ENCODE measurements around the gene KCNIP3.

KCNIP3 gene

DNA sequence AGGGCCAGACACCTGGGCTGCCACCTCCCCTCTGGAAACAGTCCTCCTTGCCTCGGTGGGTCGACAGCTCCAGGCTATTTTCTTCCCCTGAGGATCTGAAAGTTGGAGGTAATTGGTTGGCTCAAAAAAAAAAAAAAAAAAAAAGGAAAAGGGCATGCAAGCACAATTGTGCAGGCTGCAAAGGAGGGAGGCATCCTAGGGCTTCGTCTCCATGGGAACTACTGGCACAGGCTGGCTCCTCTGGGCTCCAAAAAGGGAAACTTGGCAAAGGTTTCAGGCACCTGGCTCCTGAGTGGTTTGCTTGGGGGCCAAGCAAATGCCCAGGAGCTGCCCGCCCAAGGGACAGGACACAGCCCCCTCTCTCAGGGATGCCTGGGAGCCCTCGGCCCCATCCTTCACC, 1.1 kb upstream of the KCNIP3 start:
- Mint-ChIP-seq H3K27ac (no peak overlapping the region), H3K27me3 (peaks cover 6% of the 10 kb centered on the region), H3K36me3 (no peaks in the 10 kb centered on the region), H3K9me3 (peaks cover 6% of the 10 kb centered on the region), H3K4me3 (no peak overlapping the region), H3K4me1 (peaks cover 3% of the 10 kb centered on the region)
- DNase-seq (ENCODE audit: low spot score in 2 of 2) (no peak), ATAC-seq (ENCODE audit: low read depth) (no peak)

- Mint-ChIP-seq H3K27ac (no peak overlapping the region), H3K27me3 (peaks cover 6% of the 10 kb centered on the region), H3K9me3 (no peaks in the 10 kb centered on the region), H3K4me3 (no peak overlapping the region), H3K4me1 (peaks cover 3% of the 10 kb centered on the region), H3K36me3 (no peaks in the 10 kb centered on the region)
- DNase-seq (ENCODE audit: low spot score in 2 of 2), result no peak
- no peak for ATAC-seq (ENCODE audit: low read depth)
Measured at GRCh38 chr2:95297639-95298395, 670 bp downstream of the KCNIP3 start.

DNA sequence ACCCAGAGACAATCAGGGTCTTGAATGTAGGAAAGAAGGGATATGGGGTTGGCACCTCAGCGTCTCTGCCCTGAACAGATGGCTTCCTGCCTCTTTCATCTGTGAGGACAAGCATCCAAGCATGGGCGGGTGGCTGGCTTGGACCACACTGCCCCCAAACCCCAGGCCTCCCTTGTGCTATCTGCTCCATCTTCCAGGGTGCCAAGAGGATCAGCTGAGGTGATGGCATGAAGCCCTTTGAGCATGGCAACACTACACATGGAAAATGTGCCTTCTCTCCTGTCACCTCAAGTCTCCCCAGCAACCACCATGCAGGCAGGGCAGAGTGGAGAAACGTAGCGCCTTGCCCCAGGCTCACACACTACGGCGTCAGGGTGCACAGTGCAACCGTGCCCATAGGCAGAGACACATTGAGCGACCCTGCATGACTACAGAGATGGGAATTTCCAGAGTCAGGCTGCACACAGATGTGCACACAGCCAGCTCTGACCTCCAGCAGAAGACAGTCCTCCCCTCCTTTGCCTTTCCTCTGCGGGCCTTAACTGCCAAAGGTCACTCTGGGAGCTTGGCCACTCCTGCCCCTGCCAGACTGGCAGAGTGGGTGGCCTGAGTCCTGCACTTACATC, 1.5 kb downstream of the KCNIP3 start:
- no peak overlapping the region for H3K4me3 Mint-ChIP-seq
- no peaks in the 10 kb centered on the region for H3K36me3 Mint-ChIP-seq
- H3K4me1 Mint-ChIP-seq, result peaks cover 3% of the 10 kb centered on the region
- H3K27me3 Mint-ChIP-seq, result peaks cover 6% of the 10 kb centered on the region
- H3K27ac Mint-ChIP-seq, result no peak overlapping the region
- DNase-seq (ENCODE audit: low spot score in 2 of 2), result no peak
- ATAC-seq (ENCODE audit: low read depth), result no peak
- no peaks in the 10 kb centered on the region for H3K9me3 Mint-ChIP-seq

DNA sequence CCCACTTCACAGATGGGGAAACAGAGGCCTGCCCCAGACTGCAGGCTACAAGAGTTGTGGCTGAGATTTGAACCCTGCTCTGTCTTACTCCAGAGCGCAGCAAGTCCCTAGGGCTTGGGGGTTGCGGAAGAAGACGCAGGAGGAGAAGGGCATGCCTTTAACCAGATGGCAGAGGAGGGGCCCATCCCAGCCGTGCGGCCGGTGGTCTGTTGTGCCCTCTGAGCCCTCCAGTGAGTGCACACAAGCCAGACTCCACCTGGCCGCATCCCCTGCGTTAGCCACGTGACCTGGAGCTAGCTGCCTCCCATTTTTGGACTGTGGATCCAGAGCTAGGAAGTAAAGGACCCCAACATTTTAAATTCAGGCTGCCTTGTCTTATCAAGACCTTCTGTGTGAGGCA, 2.8 kb downstream of the KCNIP3 start:
- H3K27me3 Mint-ChIP-seq, result peaks cover 6% of the 10 kb centered on the region

DNA sequence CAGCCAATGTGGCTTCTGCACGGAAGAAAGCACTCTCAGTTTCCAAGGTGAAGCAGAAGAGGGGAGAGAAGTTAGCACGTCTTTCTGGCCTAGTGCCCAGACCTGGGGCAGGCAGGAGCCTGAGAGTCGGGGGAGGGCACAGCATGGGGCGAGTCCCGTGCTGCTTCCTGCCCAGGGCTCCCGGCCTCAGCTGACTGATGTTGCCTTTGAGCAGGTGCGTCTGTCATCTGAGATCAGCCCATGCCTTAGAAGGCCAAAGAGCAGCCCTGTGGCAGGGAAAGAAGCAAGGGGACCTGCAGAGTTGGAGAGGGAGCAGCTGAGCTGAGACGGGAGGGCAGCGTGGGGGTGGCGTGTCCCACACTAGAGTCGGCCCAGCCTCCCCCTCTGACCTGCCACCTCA, 3.3 kb downstream of the KCNIP3 start:
- DNase-seq (ENCODE audit: low spot score in 2 of 2) (no peak), ATAC-seq (ENCODE audit: low read depth) (no peak)
- H3K27ac Mint-ChIP-seq, result no peak overlapping the region
- H3K4me1 Mint-ChIP-seq, result peaks cover 3% of the 10 kb centered on the region
- H3K9me3 Mint-ChIP-seq, result no peaks in the 10 kb centered on the region
- no peaks in the 10 kb centered on the region for H3K36me3 Mint-ChIP-seq
- peaks cover 6% of the 10 kb centered on the region for H3K27me3 Mint-ChIP-seq
- H3K4me3 Mint-ChIP-seq, result no peak overlapping the region

More for the DNA sequence above, 2.8 kb downstream of the KCNIP3 start:
- Mint-ChIP-seq H3K4me1 (peaks cover 3% of the 10 kb centered on the region), H3K27ac (no peak overlapping the region), H3K4me3 (no peak overlapping the region), H3K36me3 (no peaks in the 10 kb centered on the region), H3K9me3 (no peaks in the 10 kb centered on the region)
- ATAC-seq (ENCODE audit: low read depth) (no peak), DNase-seq (ENCODE audit: low spot score in 2 of 2) (no peak)

GRCh38 chr2:95301186-95301585, 4.0 kb downstream of the KCNIP3 start:
- peaks cover 3% of the 10 kb centered on the region for H3K4me1 Mint-ChIP-seq
- no peaks in the 10 kb centered on the region for H3K9me3 Mint-ChIP-seq
- no peak overlapping the region for H3K27ac Mint-ChIP-seq
- DNase-seq (ENCODE audit: low spot score in 2 of 2), result no peak
- no peak overlapping the region for H3K4me3 Mint-ChIP-seq
- ATAC-seq (ENCODE audit: low read depth), result no peak
- peaks cover 6% of the 10 kb centered on the region for H3K27me3 Mint-ChIP-seq
- no peaks in the 10 kb centered on the region for H3K36me3 Mint-ChIP-seq

GRCh38 chr2:95301876-95302641, 4.9 kb downstream of the KCNIP3 start:
- H3K4me1 Mint-ChIP-seq, result peaks cover under 1% of the 10 kb centered on the region
- no peak overlapping the region for H3K27ac Mint-ChIP-seq
- H3K36me3 Mint-ChIP-seq, result no peaks in the 10 kb centered on the region
- H3K27me3 Mint-ChIP-seq, result peaks cover under 1% of the 10 kb centered on the region
- no peak overlapping the region for H3K4me3 Mint-ChIP-seq
- no peaks in the 10 kb centered on the region for H3K9me3 Mint-ChIP-seq
- DNase-seq (ENCODE audit: low spot score in 2 of 2), result no peak
- ATAC-seq (ENCODE audit: low read depth), result no peak

- Mint-ChIP-seq H3K4me3 (no peak overlapping the region), H3K4me1 (no peaks in the 10 kb centered on the region), H3K9me3 (no peaks in the 10 kb centered on the region), H3K27me3 (peaks cover 2% of the 10 kb centered on the region), H3K36me3 (no peaks in the 10 kb centered on the region), H3K27ac (no peak overlapping the region)
- DNase-seq (ENCODE audit: low spot score in 2 of 2), result no peak
- no peak for ATAC-seq (ENCODE audit: low read depth)
Measured at GRCh38 chr2:95303191-95303919, 6.2 kb downstream of the KCNIP3 start.

DNA sequence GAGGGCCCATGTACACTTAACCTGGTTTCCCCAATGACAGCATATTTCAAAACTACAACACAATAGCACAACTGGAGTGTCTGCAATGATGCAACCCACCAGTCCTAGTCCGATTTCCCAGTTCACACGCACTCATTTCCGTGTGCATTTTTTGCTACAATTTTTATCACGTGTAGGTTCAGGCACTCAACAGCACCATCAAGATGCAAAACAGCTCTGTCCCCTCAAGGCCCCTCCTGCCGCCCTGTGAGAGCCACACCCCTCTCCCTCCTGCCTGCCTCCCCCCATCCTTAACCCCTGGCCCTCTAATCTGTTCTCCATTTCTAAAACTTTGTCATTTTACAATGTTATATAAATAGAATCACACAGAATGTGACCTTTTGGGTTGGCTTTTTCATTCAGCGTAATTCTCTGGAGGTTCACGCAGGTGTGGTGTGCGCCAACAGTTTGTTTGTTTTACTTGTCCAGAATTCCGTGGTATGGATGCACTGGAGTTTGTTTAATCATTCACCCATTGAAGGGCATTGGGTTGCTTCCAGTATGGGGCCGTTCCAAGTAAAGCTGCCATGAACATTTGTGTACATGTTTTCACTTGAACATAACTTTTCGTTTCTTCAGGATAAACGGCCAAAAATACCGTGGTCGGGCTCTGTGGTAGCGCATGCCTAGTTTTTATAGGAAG, 8.4 kb downstream of the KCNIP3 start:
- Mint-ChIP-seq H3K27ac (no peak overlapping the region), H3K4me3 (no peak overlapping the region), H3K36me3 (no peaks in the 10 kb centered on the region), H3K4me1 (no peaks in the 10 kb centered on the region), H3K27me3 (peaks cover 2% of the 10 kb centered on the region), H3K9me3 (no peaks in the 10 kb centered on the region)
- ATAC-seq (ENCODE audit: low read depth) (no peak), DNase-seq (ENCODE audit: low spot score in 2 of 2) (no peak)

DNA sequence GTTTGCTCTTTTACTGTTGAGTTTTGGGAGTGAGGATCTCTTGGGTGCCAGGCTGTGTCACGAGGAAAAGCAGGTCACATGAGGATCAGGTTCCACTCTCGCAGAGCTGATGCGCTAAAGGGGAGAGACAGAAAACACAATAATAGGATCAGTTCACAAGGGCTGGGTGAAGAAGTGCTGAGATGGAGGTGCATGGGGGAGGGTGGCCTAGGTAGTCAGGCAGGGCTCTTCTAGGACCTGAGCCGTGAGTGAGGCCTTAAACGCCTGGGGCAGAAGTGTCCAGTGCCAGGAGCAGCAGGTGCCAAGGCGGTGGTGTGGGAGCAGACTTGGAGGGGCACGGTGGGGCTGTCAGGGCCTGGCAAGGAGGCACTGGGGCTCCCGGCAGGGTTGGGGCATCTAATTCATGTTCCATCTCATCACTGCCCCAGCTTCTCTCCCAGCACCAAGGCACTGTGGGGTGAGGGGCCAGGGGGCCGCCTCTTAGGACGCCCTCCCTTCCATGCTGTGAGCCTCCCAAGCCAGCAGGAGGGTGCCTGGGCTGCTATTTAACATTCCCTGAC, 9.3 kb downstream of the KCNIP3 start:
- Mint-ChIP-seq H3K27ac (no peak overlapping the region), H3K27me3 (peaks cover 2% of the 10 kb centered on the region)
- ATAC-seq (ENCODE audit: low read depth), result no peak

GRCh38 chr2:95307036-95307435, 9.9 kb downstream of the KCNIP3 start:
- no peak overlapping the region for H3K4me3 Mint-ChIP-seq
- no peaks in the 10 kb centered on the region for H3K9me3 Mint-ChIP-seq
- DNase-seq (ENCODE audit: low spot score in 2 of 2) (no peak), ATAC-seq (ENCODE audit: low read depth) (no peak)
- H3K27me3 Mint-ChIP-seq, result peaks cover 2% of the 10 kb centered on the region
- no peaks in the 10 kb centered on the region for H3K4me1 Mint-ChIP-seq
- no peaks in the 10 kb centered on the region for H3K36me3 Mint-ChIP-seq
- H3K27ac Mint-ChIP-seq, result no peak overlapping the region

More for the DNA sequence above, 9.3 kb downstream of the KCNIP3 start:
- no peaks in the 10 kb centered on the region for H3K36me3 Mint-ChIP-seq
- H3K9me3 Mint-ChIP-seq, result no peaks in the 10 kb centered on the region
- no peak for DNase-seq (ENCODE audit: low spot score in 2 of 2)
- no peaks in the 10 kb centered on the region for H3K4me1 Mint-ChIP-seq
- H3K4me3 Mint-ChIP-seq, result no peak overlapping the region

GRCh38 chr2:95307878-95308277, 10.7 kb downstream of the KCNIP3 start:
- peaks cover 2% of the 10 kb centered on the region for H3K27me3 Mint-ChIP-seq
- no peak overlapping the region for H3K4me3 Mint-ChIP-seq

GRCh38 chr2:95308426-95308990, 11.4 kb downstream of the KCNIP3 start:
- H3K36me3 Mint-ChIP-seq, result no peaks in the 10 kb centered on the region
- no peak overlapping the region for H3K27ac Mint-ChIP-seq
- no peak overlapping the region for H3K4me3 Mint-ChIP-seq
- no peaks in the 10 kb centered on the region for H3K9me3 Mint-ChIP-seq
- ATAC-seq (ENCODE audit: low read depth) (no peak), DNase-seq (ENCODE audit: low spot score in 2 of 2) (no peak)
- peaks cover 2% of the 10 kb centered on the region for H3K27me3 Mint-ChIP-seq
- no peaks in the 10 kb centered on the region for H3K4me1 Mint-ChIP-seq

More at GRCh38 chr2:95307878-95308277, 10.7 kb downstream of the KCNIP3 start:
- no peaks in the 10 kb centered on the region for H3K36me3 Mint-ChIP-seq
- H3K27ac Mint-ChIP-seq, result no peak overlapping the region
- ATAC-seq (ENCODE audit: low read depth) (no peak), DNase-seq (ENCODE audit: low spot score in 2 of 2) (no peak)
- no peaks in the 10 kb centered on the region for H3K4me1 Mint-ChIP-seq
- H3K9me3 Mint-ChIP-seq, result no peaks in the 10 kb centered on the region

Data from memory B cell (primary cell).